ENCODE data around the gene OR52W1.

Gene OR52W1, protein sequence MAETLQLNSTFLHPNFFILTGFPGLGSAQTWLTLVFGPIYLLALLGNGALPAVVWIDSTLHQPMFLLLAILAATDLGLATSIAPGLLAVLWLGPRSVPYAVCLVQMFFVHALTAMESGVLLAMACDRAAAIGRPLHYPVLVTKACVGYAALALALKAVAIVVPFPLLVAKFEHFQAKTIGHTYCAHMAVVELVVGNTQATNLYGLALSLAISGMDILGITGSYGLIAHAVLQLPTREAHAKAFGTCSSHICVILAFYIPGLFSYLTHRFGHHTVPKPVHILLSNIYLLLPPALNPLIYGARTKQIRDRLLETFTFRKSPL

DNA sequence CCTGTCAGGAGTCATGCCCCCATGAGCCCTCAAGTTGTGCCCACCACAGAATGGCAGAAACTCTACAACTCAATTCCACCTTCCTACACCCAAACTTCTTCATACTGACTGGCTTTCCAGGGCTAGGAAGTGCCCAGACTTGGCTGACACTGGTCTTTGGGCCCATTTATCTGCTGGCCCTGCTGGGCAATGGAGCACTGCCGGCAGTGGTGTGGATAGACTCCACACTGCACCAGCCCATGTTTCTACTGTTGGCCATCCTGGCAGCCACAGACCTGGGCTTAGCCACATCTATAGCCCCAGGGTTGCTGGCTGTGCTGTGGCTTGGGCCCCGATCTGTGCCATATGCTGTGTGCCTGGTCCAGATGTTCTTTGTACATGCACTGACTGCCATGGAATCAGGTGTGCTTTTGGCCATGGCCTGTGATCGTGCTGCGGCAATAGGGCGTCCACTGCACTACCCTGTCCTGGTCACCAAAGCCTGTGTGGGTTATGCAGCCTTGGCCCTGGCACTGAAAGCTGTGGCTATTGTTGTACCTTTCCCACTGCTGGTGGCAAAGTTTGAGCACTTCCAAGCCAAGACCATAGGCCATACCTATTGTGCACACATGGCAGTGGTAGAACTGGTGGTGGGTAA lies at the start of gene OR52W1:
Gene OR52W1, plus strand, starts transcription at position 51 of the 637 bp plus-strand sequence. Its CDS starts 0 bp downstream, at position 51.
- DNase-seq (ENCODE audit: low spot score): no peak
- TF ChIP-seq, protein P1, sequence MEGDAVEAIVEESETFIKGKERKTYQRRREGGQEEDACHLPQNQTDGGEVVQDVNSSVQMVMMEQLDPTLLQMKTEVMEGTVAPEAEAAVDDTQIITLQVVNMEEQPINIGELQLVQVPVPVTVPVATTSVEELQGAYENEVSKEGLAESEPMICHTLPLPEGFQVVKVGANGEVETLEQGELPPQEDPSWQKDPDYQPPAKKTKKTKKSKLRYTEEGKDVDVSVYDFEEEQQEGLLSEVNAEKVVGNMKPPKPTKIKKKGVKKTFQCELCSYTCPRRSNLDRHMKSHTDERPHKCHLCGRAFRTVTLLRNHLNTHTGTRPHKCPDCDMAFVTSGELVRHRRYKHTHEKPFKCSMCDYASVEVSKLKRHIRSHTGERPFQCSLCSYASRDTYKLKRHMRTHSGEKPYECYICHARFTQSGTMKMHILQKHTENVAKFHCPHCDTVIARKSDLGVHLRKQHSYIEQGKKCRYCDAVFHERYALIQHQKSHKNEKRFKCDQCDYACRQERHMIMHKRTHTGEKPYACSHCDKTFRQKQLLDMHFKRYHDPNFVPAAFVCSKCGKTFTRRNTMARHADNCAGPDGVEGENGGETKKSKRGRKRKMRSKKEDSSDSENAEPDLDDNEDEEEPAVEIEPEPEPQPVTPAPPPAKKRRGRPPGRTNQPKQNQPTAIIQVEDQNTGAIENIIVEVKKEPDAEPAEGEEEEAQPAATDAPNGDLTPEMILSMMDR (IDR thresholded peaks at IDR 0.05; ENCODE audit: extremely low read depth, missing control alignments): no peak

DNA sequence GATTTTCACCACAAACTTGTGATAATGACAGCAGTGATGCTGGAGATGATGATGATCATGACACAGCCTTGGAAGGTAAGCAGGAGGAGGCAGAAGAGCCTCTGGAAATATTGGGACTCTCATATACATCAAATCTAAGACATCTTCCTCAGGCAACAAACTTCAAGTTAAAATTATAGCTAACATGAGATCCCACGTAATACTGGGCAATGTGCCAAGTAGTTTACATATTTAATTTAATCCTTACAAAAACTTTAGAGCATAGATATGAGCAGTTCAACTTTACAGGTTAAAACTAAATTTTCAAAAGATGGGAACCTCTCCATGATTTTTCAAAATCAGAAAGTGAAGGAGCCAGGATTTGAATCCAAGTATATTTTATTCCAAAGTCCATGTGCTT lies 47.9 kb upstream of the OR52W1 start:
- TF ChIP-seq, protein P1 (IDR thresholded peaks at IDR 0.05; ENCODE audit: extremely low read depth, missing control alignments): no peak
- no peak for DNase-seq (ENCODE audit: low spot score)

DNA sequence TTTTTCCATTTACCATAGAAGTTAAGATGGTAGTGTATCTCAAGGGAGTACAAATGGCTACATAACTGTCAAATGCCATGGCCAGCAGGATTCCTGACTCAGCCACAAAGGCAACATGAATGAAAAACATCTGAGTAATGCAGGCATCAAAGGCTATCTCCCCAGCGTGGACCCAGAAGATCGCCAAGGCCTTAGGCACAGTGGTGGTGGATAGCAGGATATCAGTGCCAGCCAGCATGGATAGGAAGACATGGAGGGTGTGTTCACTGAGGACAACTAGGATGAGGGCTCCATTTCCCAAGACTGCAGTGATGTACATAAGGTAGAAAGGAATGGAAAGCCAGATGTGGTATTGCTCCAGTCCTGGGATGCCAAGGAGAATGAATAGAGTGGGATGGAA lies 46.9 kb upstream of the OR52W1 start:
- TF ChIP-seq, protein P1 (IDR thresholded peaks at IDR 0.05; ENCODE audit: extremely low read depth, missing control alignments): no peak

DNA sequence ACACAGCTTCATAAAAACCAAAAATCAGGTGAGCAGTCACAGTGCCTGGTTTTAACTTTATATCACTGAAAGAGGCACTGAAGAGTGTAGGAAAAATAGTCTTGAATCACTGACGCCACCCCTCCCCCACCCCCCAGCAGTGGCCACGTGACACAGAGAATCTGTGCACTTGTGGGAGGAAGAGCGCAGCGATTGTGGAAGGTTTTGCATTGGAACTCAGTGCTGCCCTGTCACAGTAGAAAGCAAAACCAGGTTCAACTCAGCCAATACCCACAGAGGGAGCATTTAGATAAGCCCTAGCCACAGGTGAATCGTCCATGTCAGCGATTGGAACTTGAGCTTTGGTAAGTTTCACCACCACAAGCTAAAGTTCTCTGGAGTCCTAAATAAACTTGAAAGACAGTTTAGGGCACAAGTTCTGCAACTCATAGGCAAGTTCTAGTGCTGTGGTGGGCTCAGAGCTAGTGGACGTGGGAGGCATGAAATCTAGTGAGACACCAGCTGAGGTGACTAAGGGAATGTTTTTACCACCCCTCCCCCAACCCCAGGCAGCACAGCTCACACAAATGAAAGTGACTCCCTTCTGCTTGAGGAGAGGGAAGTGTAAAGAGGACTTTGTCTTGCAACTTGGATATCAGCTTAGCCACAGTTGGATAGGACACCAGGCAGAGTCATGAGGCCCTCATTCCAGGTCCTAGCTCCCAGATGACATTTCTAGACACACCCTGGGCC lies 42.2 kb upstream of the OR52W1 start:
- no peak for DNase-seq (ENCODE audit: low spot score)
- TF ChIP-seq, protein P1 (IDR thresholded peaks at IDR 0.05; ENCODE audit: extremely low read depth, missing control alignments): no peak

More for the DNA sequence above, 46.9 kb upstream of the OR52W1 start:
- DNase-seq (ENCODE audit: low spot score): no peak

DNA sequence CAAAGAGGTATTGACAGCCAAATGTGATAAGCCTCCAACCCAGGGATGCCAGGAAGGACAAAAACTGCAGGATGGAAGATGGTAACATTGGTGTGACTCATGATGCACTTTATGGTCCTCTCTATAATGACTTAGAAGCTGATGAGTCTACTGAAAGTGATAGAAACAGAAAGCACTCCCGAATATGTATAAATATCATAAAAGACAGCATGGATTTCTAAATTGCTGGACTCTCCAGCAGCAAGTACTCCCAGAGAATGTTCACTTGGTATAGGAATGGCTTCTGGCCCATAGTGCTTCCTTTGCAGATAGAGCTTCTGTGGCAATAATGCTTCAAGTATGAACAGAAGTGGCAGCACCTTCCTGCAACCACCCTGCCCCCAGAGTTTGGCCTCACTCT lies 28.8 kb upstream of the OR52W1 start, which contains the start of gene OR52B2:
Gene OR52B2, minus strand, starts transcription at position 101 of the 400 bp plus-strand sequence. Its CDS starts 0 bp downstream, at position 101.
- DNase-seq (ENCODE audit: low spot score): no peak
- TF ChIP-seq, protein P1 (IDR thresholded peaks at IDR 0.05; ENCODE audit: extremely low read depth, missing control alignments): no peak

DNA sequence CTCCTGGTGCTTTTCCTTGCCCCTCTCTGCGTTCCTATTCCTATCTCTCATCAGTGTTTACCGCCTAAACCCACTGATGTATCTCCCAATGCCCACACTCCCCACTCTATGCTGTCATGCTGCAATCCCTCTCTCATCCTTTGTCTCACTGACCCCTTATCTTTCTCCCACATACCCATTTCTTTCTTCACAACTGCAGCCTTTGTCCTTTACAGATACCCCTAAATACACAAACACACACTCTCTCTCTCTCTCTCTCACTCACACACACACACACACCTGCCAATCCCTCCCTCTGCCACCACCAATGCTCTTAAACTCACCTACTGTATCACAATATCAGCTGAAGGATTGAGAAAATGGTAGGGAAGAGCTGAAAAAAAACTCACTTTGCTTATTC lies 23.6 kb upstream of the OR52W1 start:
- TF ChIP-seq, protein P1 (IDR thresholded peaks at IDR 0.05; ENCODE audit: extremely low read depth, missing control alignments): no peak

DNA sequence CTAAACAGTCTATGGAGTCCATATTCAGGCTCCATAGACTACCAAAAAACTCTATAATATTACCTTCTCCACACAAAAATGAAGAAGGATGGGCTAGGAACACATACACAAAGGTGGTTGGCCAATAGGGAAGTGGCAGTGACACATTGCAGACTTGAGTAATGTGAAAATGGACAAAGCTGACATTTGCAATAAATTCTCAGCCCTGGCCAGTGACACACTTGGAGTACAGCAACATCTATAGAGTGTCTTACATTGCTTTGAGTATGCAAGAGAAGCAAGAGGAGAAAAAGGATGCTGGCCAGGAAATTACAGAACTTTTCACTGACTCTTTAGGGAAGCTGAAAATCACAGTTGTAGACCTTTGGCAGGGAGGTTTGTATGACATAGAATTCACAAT lies 7.3 kb upstream of the OR52W1 start:
- DNase-seq (ENCODE audit: low spot score): no peak
- TF ChIP-seq, protein P1 (IDR thresholded peaks at IDR 0.05; ENCODE audit: extremely low read depth, missing control alignments): no peak

More for the DNA sequence above, 23.6 kb upstream of the OR52W1 start:
- no peak for DNase-seq (ENCODE audit: low spot score)

Data from GM20000 (cell line).